A204.1 (cell line): ENCODE data around the gene CDYL.

ENCODE experiments used
- FAIRE-seq: peaks from 2 replicates; lab custom pipeline; 2012; peaks lifted over from hg19 to GRCh38; lab: Jason Lieb, UNC

CDYL gene, protein sequence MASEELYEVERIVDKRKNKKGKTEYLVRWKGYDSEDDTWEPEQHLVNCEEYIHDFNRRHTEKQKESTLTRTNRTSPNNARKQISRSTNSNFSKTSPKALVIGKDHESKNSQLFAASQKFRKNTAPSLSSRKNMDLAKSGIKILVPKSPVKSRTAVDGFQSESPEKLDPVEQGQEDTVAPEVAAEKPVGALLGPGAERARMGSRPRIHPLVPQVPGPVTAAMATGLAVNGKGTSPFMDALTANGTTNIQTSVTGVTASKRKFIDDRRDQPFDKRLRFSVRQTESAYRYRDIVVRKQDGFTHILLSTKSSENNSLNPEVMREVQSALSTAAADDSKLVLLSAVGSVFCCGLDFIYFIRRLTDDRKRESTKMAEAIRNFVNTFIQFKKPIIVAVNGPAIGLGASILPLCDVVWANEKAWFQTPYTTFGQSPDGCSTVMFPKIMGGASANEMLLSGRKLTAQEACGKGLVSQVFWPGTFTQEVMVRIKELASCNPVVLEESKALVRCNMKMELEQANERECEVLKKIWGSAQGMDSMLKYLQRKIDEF

GRCh38 chr6:4776131-4776492 is at the start of gene CDYL:
Gene CDYL (plus strand): TSS chr6:4776404. CDS start chr6:4776784, 380 bp downstream.
- no peak for FAIRE-seq

DNA sequence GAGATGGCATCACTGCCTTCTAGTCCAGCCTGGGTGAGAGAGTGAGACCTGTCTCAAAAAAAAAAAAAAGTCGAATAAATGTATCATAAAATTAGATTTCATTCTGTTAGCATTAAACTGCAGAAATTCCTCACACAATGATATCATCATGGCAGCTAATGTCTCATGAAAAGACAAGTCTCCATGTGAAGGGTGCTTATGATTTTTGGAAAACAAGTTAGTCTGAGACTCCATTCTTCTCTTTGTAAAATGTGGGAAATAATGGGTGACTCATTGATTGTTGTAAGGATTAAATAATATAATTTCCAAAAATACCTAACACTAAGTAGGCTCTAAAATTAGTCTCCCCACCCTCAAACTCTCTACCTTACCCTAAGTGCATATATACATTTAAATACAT is 49.6 kb upstream of the CDYL start:
- no peak for FAIRE-seq

DNA sequence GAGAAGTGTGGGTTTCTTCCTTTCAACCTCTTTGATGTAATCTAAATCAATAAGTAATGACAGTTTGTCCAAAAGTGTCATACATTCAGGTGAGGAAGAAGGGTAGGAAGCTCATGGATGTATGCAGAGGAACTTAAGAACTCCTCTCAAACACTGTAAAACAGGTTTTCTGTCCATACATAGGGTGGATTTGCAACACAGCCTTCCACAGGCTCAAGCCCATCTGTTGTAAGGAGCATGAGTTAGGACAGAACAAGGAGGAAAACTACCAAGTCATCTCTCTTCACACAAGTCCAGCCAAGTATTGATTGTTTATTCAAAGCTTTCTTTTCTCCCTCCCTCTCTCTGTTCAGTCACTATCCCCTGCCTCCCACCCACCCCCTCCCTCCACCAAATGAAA is 49.0 kb upstream of the CDYL start:
- no peak for FAIRE-seq

DNA sequence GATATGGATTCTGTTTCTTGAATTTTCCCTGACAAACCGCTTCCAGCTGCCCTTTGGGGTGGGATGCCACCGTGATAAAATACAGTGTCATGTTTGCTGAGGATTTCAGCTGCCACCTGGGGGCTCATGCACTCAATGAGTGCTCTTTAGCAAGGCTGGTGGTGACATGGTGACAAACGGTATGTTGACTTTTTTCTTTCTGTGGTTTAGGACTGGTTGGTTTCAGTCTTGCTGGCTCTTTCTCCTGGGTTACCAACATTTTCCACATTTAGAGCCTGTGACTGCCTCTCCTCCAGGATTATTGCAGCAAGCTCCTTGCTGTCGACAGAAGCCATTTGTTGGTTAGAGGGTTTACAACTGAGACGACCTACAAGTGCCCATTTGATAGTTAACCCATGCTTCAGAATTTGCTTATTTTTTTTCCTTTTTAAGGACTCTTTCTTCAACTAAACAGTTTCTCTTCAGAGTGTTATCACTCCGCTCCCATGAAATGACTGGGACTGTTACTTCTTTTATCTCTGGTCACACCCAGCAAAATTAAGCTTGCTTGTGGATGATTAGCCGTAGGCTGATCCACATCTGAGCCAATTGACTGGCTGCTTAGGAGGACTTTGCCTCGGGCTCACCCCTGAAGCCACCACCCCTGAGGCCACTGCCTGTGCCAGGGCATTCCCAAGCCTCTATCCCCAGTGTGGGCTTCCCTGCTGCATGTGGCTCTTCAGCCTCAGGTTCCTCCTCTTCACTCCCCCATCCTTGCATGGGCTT is 48.4 kb upstream of the CDYL start:
- FAIRE-seq = no peak

- no peak for FAIRE-seq
Measured at GRCh38 chr6:4728436-4728769, 47.8 kb upstream of the CDYL start.

DNA sequence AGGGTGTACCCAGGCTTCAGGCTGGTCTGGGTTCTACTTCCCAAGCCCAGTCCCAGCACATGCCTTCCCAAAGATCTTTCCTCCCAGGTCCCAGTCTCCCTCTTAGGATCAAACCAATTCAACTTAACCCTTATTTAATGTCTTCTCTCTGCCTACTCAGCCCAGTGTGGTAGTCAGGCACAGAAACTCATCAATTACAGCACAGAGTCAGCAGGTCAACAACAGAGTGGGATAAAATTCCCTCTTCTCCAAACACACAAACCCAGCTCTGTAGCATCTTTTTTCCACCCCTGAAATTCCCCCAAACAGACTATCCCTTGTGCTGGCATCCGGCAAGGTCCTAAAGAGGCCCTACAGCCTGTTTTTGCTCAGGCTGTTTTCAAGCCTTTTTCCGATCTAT is 47.3 kb upstream of the CDYL start:
- FAIRE-seq = no peak

DNA sequence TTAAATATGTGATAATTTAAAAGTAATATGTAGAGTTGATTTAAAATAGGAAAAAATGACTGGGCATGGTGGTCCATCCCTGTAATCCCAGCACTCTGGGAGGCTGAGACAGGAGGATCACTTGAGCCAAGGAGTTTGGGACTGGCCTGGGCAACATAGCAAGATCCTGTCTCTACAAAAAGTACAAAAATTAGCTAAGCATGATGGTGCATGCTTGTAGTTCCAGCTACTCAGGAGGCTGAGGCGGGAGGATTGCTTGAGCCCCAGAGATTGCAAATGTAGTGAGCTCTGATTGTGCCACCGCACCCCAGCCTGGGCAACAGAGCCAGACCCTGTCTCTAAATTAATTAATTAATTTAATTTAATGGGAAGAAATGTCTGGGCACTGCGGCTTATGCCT is 44.2 kb upstream of the CDYL start:
- no peak for FAIRE-seq

GRCh38 chr6:4732691-4733315 is 43.4 kb upstream of the CDYL start:
- no peak for FAIRE-seq

DNA sequence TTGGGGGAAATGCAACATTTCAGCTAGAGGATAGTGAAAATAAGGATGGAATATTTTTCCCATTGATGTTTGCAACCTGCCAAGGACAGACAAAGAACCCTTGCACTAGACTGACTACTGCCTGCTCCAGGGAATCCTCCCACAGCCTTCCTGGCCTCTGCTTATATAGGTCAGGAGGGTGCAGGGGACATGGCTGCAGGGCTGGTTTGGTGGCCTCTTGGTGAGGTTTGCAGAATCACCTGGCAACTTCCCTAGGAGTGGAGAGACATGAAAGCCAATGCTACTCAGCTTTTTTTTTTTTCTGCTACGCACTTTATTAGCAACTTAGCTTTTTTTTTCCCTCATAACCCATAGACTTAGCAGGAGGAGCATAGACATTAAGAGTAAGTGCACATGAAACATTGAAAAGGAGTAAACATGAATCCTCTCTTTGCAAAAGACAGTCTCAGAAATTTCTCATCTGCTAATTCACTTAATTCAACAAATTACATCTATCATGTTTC is 39.8 kb upstream of the CDYL start:
- no peak for FAIRE-seq

DNA sequence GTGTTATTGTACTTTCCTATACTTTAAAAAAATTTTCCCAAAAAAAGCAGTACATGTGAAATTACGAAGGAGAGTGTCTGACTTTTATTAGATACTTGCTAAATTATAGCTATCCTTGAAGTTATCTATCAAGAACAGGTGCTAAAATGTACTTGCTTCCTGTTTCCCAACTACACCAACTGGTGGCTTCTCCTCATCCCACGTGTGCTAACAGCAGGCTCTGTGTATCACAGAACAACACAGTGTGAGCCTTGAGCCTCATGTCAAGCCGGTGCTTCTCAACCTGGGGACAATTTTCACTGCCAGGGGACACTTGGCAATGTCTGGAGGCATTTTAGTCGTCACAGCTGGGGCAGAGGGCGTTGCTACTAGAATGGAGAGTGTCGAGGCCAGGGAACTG is 36.2 kb upstream of the CDYL start:
- no peak for FAIRE-seq

- no peak for FAIRE-seq
Measured at GRCh38 chr6:4743062-4743461, 33.1 kb upstream of the CDYL start.

GRCh38 chr6:4743926-4744325 is 32.3 kb upstream of the CDYL start:
- FAIRE-seq = no peak

GRCh38 chr6:4747588-4747987 is 28.6 kb upstream of the CDYL start:
- no peak for FAIRE-seq

GRCh38 chr6:4751823-4752464 is 24.3 kb upstream of the CDYL start:
- no peak for FAIRE-seq

DNA sequence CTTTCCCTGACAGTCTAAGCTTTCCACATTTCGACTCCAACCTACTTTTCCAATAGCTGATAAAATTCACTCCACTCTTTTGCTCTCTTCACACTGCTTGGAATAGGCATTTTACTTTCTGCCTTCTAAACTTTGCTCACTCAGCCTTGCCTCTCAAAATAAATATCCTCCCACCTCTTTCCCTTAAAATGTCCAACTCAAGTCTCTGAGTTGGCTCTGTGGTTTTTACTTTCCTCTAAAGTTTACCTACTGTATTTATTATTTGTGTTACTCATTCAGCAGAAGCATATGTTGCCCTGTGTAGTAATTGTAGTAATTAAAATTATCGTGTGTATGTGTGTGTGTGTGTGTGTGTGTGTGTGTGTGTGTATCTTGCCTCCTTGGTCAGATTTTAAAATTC is 20.0 kb upstream of the CDYL start:
- no peak for FAIRE-seq

DNA sequence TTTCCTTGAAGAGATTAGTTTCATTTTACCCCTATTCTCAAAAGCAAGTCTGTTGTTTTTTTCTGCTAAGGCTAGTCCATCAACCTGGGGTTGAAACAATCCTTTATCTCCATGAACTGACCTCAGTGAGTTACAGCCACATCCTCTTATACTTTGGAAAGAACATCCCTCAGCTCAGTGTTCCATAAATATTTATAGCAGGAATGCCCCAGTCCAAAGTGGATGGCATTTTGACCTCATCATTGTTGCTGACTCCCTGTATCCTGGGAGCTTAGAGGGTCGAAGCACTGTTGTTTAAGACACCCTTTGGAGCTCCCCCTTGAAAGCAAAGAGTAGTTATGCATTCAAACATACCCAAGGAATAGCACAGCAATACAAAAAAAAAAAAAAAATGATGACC is 16.2 kb upstream of the CDYL start:
- no peak for FAIRE-seq

- no peak for FAIRE-seq
Measured at GRCh38 chr6:4760773-4761172, 15.4 kb upstream of the CDYL start.

DNA sequence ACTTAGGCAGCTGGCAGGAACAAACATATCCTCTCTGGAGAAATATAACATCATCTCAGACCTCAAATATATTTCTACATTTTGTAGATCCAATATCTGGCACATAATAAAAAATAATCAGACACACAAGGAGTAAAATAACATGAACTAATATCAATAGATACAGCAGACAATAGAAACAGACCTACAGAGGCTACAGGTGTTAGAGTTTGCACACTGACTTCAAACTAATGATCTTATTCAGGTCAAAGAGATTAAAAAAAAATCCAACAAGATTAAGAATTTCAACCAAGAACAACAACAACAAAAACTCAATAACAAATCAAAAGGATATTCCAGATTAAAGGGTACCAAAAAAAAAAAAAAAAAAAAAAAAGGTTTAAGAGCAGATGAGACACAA is 13.9 kb upstream of the CDYL start:
- FAIRE-seq = no peak

- peak; percentile 19 for FAIRE-seq
Measured at GRCh38 chr6:4763921-4764320, 12.3 kb upstream of the CDYL start.

GRCh38 chr6:4768815-4769214 is 7.4 kb upstream of the CDYL start:
- FAIRE-seq = no peak

- no peak for FAIRE-seq
Measured at GRCh38 chr6:4772750-4773149, 3.5 kb upstream of the CDYL start.

GRCh38 chr6:4773181-4773580 is 3.0 kb upstream of the CDYL start:
- no peak for FAIRE-seq

DNA sequence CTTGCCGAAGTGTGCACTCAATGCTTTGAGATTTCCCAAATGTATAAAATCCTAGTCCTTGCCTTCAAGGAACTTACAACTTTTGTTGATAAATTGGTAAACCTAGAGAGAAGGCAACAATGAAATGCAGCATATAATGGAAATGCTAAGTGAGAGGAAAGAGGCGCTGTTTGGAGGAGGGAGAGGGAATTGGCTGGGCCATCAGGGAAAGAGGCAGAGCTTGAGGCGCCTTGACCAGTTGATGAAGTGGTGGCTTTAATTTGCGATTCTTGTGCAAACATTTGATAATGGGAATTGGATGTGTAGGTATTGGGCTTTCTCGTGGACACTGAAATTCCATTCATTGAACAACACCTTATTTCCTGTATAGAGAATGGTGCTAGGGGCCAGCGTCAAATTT is 1.9 kb upstream of the CDYL start:
- FAIRE-seq = no peak
